Renal cortical epithelial cell (primary cell): ENCODE results near the gene HOXC6. TPM values are rescaled to one million over a fixed set of nuclear protein-coding genes. Genes with fewer than 3 reads are reported as not detected.

ENCODE experiments used
- DNase-seq: peaks from one replicate; pipeline ENCODE4 v3.0.0-alpha.2; 2011; ENCODE audit warnings: low read depth
- total RNA-seq: library from RNA; depleted of rRNA; stranded (reverse); fragments of >200 nt; gene quantifications from 2 replicates; pipeline ENCODE4 v1.2.3, GENCODE V29; 2014

HOXC6 gene
- total RNA-seq, 1 donor from 2014 or later: 6.0 TPM

DNA sequence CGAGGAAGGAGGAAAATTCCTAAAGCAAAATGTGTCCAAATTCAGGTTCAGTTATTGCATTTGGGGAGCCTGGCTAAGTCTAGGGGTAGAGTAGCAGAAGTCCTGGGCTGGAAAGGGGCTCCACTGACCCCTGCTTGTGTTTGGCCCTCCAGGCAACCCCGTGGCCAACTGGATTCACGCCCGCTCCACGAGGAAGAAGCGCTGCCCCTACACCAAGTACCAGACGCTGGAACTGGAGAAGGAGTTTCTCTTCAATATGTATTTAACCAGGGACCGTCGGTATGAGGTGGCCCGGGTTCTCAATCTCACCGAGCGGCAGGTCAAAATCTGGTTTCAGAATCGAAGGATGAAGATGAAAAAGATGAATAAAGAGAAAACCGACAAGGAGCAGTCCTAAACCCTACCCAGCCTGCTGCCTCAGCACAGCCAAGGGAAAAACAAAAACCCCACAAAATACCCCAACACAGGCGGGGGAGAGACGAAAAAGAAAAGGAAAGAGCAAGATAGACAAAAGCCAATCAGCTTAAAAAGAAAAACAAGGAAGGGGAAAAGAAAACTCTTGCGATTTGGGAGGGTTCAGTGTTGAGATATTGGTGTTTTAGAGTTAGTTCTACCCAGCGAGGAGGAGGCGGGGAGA is 25.8 kb upstream of the HOXC6 start:
- DNase-seq: no peak

DNA sequence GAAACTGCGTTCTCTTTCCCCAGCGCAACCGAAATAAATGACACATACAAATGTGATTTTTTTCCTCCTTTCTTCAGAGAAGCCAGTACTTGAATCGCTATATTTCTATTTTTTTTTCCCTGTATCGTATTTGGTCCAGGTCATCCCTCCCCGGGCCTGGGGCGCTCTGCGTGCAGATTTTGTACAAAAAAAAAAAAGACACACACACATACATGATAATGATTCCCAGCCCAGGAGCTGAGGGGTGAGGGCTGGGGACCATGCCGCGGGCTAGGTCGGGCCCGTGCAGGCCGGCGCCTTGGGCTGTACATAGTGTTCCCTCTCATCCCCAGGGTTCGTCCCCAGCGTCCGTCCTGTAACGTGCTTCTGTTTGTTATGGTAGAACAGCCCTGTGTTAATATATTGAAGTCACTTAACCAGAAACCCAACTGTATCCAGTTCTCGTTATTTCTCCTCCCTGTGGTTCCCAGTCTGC is 25.3 kb upstream of the HOXC6 start:
- no peak for DNase-seq

DNA sequence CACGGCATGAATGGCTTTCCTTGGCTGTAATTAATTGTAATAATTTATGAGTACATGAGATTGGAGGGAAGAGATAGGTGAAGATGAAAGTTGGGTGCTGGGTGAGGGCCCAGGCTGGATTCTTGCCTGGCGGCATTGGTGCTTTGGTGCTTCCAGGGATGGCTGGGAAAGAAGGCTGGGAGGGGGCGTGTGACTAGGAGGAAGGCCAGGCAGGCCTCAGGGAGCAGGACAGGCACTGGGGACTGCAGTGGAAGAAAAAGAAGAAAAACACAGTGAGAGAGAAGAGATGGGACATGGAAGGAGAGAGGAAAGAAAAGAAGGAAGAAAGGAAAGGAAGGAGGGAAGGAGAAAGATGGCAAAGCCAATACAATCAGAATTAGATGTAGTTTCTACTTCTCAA is 24.6 kb upstream of the HOXC6 start:
- no peak for DNase-seq

DNA sequence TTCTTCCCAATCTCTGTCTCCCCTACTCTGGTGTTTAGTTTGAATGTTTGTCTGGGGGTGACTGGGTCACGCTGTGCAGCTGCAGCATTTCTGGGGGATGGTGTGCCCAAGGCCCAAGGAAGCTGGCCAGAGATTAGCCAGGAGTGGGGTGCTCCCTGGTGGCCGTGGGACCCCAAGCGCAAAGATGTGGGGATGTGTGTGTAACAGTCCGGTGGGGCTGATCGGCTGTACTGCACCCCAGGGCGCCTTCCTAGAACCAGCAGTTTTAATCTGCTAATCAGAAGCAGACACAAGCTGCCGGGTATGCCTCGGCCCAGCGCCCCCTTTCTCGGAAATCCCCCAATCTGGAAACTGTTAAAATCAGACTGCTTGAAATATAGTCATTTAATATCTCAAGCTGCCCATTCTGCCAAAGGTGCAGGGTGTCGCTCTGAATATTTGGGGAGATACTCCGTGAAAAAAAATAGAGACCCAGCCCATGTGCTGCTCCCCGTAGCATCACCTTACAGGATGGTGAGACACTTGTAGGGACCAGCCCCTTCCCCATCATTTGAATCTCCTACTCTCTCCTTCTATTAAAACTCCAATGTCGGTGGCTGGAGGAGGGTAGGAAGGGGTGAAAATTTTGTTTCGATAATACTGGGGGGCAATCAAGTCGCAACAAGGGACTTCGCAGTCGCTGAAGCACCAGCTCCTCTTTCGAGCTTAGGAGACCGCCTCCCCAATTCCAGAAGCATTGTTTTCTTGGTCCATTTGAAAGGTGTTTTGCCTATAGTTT is 24.0 kb upstream of the HOXC6 start:
- DNase-seq: no peak

DNA sequence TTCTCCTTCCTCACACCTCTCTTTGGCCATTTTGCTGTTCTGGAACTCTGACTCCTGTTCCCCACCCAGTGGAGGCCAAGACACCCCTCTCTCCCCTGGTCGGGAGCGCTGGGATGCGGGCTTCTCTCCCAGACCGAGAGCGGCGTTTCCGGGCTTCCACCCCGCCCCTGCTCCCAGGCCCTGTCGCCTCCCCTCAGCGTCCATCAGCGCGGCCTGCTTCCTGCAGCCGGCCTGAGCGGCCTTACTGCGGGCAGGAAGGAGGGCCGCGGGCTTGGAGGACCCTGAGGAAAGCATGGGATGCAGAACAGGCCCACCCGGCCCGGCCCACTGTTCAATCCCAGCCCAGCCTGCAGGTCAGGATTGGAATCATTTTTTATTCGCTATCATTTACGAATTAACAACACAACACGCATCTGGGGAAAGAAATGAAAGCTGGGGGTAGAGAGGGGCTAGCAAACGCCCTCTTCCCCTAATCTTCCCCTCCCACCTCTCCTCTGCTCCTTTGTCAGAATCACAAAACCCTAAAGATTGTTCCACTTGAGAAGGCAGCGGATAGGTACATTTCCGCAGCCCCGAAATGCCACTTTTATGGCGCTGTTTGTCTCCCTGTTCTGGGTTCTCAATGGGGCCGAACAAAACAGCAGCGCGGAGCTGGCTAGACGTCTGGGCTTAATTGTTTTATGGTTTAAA is 23.3 kb upstream of the HOXC6 start:
- DNase-seq: no peak

DNA sequence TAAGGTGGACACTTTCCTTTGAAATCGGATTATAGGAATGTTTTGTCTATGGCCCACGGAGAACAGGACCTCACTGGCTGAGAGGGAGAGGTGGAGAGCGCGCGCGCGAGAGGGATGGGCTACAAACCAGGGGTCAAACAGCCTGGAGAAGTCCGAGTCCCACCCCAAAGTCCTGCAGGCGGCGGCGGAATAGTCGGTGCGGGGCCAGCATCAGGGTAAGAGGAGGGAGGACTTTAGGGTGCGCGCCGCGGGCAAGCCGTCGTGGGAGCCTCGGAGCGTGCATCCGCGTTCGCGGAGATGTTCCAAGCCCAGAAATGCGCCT is 22.7 kb upstream of the HOXC6 start:
- no peak for DNase-seq

DNA sequence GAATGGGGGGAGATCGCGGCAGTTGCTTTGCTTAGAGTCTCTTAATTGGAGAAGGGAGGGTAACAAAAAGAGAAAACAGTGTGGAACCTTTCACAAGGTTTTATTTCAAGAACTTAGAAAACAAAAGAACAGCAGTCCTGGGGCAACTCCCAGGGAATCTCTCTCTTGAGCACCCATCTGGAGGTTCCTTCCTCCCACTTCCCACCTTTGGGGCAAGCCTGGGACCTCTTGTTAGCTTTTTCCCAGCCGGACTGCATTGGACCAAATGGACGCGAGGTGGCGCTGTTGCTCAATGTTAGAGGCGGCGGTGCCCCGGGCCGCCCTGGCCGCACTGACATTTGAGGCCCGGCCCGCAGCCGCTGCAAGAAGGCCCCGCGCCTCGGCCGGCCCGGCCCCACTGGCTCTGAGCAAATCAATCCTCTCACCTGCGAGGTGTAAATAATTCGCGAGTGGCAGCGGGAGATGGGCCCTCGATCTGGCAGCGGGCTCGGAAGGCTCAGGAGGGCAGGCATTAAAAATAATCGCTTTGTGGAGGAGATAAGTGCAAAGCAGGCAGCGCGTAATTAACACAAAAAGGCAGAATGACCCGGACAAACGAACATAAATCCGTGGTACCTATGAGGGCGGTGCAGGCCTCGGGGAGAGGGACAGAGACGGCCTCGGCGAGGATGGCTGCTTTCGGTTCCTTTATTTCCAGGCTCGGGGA is 22.2 kb upstream of the HOXC6 start:
- no peak for DNase-seq

DNA sequence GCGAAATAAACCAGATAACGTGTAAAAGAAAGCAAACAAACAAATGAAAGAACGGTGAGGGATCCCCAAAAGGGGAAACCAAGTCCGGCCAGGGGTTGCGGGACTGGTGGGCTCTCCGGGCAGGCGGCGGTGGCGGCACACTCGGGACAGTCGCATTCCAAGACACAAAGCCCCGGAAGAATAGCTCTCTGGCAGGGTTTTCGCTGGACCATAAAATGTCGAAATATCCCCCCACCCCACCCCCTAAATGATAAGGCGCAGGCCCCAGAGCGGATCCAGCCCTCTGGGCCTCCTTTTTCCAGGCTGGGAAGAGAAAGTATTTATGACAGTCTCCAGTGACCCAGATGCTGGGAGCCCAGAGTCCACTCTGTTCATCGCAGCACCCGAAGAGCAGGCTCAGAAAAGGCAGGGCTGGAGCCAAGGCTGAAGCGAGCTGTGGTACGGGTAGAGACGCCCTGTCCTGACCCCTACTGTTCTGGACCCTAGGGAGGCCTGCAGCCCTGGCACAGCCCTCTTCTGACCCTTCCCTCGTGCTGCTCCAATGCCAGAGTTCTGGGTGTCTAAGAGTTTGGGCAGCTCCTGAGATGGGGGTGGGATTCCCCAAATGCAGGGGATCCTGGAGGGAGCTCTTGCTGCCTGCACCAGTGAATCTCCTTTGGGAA is 21.6 kb upstream of the HOXC6 start:
- no peak for DNase-seq

DNA sequence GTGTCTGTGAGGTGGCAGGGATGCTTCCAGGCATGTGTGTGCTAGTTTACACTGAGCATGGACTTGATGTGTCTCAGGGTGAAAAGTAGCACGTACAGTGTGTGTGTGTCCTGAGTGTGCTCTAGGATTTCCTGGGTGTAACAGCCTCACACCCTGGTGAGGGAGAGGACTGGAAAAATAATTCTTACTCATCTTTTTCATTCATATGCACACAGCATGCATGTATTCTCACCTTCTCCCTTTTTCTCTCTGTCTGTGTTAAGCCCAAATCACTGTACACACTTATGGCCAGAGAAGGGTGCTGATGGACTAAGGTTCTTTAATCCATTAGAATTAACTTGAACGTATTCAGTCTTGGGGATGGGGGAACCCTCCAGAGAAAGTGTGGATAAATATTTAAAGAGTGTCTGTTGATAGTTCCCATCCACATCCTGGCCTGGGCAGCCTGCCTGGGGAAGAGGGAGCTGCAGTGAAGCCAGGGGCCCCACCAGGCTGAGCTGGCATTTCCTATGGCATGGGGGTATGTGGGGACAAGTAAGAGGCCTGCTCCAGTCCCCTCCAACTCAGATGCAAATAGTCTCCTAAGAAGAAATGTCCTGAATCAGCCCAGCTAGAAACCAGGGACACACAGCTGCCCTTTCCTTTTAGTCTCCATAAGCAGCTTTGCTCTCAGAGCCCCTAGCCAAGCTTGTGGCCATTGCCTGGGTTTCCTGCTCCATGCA is 20.5 kb upstream of the HOXC6 start:
- DNase-seq: no peak

DNA sequence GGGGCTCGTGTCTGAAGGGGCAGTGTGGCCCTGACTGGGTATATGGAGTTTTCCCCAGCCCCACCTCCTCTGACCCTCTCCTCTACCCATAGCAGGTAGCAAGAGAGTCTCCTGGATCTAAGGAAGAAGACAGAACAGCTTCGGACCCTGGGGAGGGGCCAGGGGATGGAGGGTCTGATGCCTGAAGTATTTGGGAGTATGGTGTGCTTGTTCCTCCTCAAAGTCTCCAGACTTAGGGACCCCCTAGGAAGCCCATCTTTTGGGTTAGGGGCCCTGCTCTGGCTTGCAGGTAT is 20.0 kb upstream of the HOXC6 start:
- no peak for DNase-seq

DNA sequence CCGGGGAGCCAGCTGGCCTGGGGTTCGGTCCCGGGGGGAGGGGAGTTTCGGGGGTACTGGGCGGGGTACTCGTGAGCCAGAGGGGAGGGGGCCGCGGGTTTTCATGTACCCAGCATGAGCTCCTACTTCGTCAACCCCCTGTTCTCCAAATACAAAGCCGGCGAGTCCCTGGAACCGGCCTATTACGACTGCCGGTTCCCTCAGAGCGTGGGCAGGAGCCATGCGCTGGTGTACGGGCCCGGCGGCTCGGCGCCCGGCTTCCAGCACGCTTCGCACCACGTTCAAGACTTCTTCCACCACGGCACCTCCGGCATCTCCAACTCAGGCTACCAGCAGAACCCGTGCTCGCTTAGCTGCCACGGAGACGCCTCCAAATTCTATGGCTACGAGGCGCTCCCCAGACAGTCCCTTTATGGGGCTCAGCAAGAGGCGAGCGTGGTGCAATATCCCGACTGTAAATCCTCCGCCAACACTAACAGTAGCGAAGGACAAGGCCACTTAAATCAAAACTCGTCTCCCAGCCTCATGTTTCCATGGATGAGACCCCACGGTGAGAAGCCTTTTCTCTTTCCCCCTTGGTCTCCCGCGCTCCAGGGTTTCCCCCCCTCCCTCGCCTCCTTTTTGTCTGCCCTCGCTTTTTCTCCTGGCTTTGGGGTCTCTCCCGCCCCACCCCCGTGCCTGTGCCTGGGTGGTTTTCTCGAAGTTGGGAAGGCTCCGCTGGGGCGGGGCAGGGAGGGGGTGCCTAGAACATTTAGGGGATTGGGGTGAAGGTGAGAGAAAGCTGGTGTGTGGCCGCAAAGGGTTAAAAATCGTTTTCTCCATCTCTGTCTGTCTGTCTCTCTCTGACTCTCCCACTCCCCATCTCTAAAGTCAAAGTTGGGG is 18.8 kb upstream of the HOXC6 start:
- no peak for DNase-seq

DNA sequence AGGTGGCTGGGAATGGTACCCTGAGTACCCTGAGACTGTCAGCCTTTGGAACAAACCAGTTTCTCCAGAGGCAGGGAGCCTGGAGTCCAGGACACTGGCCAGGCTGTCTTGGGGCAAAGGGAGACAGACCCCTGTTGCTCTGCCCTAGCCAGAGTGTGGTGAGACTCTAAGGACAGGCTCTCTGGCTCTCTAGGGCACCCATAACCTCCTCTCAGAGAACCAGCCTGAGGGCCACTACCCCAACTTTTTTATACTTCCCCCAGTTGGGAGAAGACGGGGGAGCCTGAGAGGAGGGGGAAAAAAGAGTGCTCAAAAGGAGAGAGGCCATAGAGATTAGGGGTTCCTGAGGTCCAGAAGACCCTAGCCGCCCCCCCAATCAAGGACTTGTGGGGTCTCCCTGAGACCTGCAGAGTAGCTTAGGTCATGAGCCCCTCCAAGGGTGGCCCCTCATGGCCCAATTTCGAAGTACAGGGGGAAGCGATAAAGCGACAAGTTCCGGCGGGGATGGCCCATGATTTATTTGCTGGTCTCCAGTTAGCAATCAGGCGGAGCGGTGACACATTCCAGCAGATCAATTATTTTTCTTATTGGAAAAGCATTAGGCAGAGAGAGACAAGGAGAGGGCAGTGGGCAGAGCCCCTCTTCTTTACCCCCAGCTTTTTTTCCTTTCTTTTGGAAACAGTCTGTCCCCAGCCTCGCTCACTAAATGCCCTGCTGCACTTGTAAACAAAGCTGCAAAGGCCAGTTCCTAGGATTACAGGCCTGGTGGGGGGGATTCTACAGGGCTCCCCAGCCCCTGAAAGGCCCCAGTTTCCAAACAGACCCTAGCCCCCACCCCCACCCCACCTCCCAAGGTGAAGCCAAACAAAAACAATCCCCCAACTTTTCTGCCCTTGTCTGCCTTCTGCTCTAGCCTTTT is 17.9 kb upstream of the HOXC6 start:
- DNase-seq: no peak

DNA sequence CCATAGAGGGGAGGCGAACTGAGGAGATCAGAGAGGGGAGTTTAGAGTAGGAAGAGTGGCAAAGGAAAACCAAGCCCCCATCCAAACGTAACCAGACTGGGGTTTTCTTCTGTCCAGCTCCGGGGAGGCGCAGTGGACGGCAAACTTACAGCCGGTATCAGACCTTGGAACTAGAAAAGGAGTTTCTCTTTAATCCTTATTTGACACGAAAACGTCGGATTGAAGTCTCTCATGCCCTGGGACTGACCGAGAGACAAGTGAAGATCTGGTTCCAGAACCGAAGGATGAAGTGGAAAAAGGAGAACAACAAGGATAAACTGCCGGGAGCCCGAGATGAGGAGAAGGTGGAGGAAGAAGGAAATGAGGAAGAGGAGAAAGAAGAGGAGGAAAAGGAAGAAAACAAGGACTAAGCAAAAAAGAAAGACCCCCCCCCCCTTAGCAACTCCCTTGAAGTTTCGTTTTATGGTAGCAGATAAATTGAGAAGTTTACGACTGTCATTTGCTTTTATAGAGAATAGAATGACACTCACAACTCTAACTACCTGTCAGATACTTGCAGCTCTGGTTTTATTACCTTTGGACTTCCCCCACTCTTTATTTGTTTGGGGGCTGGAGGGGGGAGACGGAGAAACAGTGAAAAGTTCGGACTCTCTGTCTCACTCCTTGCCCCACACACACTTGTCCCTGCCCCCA is 17.1 kb upstream of the HOXC6 start:
- DNase-seq: no peak

DNA sequence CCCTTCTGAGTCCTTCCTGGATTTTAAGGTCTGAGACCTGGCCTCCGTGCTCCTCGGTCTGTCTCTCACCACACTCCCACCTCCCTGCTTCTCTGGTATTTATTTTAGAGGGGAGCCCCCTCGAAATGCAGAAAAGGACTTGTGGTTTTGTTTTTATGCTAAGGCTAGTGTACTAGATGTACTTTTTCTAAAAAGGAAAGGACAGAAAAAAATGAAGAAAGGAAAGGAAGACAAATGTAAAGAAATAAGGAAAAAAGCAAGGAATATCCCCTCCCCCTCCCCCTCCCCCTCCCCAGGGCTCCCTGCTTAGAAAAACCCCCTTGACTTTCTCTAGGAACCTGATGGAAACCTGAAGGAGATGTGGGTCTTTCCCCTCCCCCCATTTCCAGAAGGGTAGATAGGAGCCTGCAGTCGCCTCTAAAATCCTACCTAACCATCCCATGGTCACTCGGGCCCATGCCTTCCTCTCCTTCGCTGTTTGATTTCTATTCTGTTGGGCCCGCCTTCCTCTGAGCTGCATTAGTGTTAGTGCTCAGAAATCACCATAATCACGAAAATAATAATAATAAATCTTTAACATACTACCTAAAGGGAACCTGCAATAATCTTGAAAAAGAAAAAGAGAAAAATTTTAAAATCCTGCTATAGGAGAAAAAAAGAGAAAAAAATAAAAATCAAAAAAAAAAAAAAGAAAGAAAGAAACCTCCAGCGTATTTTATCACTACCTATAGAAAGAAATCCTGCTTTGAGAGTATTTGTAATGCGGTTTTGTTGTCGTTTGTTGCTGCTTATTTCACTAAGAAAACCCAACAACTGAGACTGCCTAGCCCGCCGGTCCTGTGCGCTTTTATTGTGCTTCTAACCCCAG is 16.3 kb upstream of the HOXC6 start:
- DNase-seq: no peak

DNA sequence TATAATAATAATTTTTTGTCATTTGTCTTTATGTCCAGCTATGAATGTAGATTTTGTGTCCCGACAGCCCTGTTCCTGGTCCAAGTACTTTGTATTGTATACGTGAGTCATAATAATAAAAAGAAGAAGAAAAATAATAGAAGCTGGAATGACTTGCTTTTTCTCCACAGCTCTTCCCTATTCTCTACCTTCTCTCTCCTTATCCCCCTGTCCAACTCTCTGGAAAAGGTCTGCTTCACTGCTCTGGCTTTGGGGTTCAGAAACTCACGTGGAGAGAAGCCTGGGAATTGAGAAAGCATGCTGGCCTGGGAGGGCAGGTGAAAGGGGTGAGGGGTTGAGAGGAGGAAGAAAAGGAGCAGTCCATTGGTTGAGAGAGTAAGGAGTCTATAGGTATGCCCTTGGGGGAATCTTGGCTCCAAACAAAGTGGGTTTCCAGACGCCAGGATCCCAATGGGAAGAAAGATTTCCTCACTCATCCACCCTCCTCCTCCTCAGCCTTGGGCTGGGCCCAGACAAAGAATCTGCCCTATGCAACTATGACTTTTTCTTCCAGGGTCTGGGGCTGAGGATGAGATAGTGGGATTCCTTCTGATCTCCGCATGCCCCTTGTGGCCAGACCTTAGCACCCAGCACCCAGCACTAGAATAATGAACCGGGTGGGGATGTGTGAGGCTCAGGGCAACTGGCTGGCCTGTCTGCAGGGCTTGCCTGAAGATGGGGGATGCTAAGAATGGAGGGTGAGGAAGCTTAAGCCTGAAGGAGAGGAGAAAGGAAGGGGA is 15.4 kb upstream of the HOXC6 start:
- no peak for DNase-seq

DNA sequence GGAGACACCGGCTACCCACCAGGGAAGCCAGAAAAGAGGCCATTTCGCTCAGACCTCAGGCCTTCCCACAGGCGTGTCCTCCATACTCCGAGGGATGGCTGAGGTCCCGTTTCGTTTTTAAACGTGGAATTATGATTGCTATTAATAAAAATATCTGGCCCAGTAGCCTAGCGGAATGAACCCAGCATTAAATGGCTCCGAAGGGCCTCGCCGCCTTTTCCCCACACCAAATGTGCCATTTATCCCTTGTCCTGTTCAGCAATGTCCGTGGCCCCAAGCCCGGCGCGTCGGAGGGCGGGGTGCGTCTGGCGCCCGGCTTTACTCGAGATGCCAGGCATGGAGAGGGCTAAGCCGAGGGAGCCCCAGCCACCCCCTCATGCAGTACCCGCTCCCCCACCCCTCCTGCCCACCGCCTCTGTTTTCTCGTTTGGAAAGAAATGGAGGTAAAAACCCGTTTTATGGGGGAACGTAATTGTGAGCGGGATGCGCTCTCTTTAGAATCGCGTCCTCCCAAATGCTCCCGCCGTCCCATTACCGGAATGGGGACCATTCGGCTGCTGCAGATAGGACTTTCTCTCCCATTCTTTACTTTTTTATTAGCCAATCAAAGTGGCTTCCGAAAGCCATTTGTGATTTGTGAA is 13.7 kb upstream of the HOXC6 start:
- DNase-seq: no peak
